K562 (cell line): ENCODE data around the gene SLC26A1. TPM values are rescaled to one million over a fixed set of nuclear protein-coding genes. Genes with fewer than 3 reads are reported as not detected.

Source experiments
- DDX20 ChIP-seq: fragments of 450-650 bp; IDR thresholded peaks from 2 replicates; pipeline ENCODE4 v1.6.1; 2016; ENCODE audit warnings: missing genetic modification characterization, low read depth, mild to moderate bottlenecking, missing compliant biosample characterization, moderate library complexity
- HDAC3 ChIP-seq: fragments of 450-650 bp; IDR thresholded peaks from 2 replicates; pipeline ENCODE4 v1.6.1; 2018; ENCODE audit warnings: borderline replicate concordance, mild to moderate bottlenecking, moderate library complexity; ENCODE audit not compliant: partially characterized antibody
- KDM1A ChIP-seq, 2 experiments: fragments of 450-650 bp; IDR thresholded peaks; 2 replicates each; pipeline ENCODE4 v1.6.1; 2016; ENCODE audit warnings: mild to moderate bottlenecking in 2 of 2
- L3MBTL2 ChIP-seq: fragments of 450-650 bp; IDR thresholded peaks from 2 replicates; pipeline ENCODE4 v1.6.1; 2016; ENCODE audit warnings: mild to moderate bottlenecking, moderate library complexity
- MAZ ChIP-seq, 2 experiments: fragments of 450-650 bp in 1 of 2; sonication (generic) in 1 of 2; formaldehyde crosslinking; IDR thresholded peaks in 1 of 2; conservative IDR thresholded peaks in 1 of 2; 2 replicates each; pipeline versions ENCODE4 v1.4.0 to v1.5.0; 2020; ENCODE audit warnings: mild to moderate bottlenecking in 1 of 2, missing genetic modification reagents in 1 of 2
- PCBP1 ChIP-seq: fragments of 200-400 bp; formaldehyde crosslinking; IDR thresholded peaks from 2 replicates; pipeline ENCODE4 v1.6.1; 2018; ENCODE audit warnings: mild to moderate bottlenecking, low read depth, low read length; ENCODE audit not compliant: poor library complexity, severe bottlenecking
- RFX5 ChIP-seq: IDR thresholded peaks from 2 replicates; pipeline ENCODE4 v1.6.1; 2011; ENCODE audit warnings: low read depth, mild to moderate bottlenecking, improper control_type of control experiment, low read length
- SMAD4 ChIP-seq: fragments of 250-450 bp; sonication (Bioruptor Pico); conservative IDR thresholded peaks from 2 replicates; pipeline ENCODE4 v1.8.0; 2021; ENCODE audit warnings: inconsistent platforms, mild to moderate bottlenecking, moderate library complexity
- UBTF ChIP-seq, 2 experiments: IDR thresholded peaks; 2 replicates each; pipeline ENCODE4 v1.6.1; 2012; ENCODE audit warnings: improper control_type of control experiment in 2 of 2, low read depth in 2 of 2, low read length in 2 of 2, borderline replicate concordance in 1 of 2
- ZKSCAN3 ChIP-seq: fragments of 250-450 bp; sonication (Bioruptor Pico); IDR thresholded peaks from 2 replicates; pipeline ENCODE4 v1.4.0; 2020
- ZNF174 ChIP-seq: fragments of 250-450 bp; sonication (Bioruptor Pico); IDR thresholded peaks from 2 replicates; pipeline ENCODE4 v1.4.0; 2020; ENCODE audit warnings: mild to moderate bottlenecking
- ZNF75A ChIP-seq: fragments of 450-650 bp; formaldehyde crosslinking; IDR thresholded peaks from 2 replicates; pipeline ENCODE4 v1.4.0; 2020; ENCODE audit warnings: mild to moderate bottlenecking
- polyA plus RNA-seq, 8 experiments: library from polyadenylated mRNA; depleted of rRNA in 4 of 8; stranded (reverse) in 5 of 8; unstranded in 3 of 8; fragments of >200 nt; fragmentation: Nextera tagmentation in 2 of 8; fragmentation: Illumina TruSeq in 1 of 8; extraction: Ambion mirVana in 2 of 8; extraction: Trizol in 1 of 8; gene quantifications; 2 replicates each; pipeline versions ENCODE4 v1.2.1 to v1.2.3, GENCODE V29; 2011 to 2014; ENCODE audit warnings: inconsistent platforms in 1 of 8, missing spikeins in 1 of 8
- total RNA-seq, 7 experiments: library from RNA; depleted of rRNA in 6 of 7; stranded (reverse); fragments of >200 nt in 6 of 7; fragmentation: Illumina TruSeq in 2 of 7; extraction: Trizol in 2 of 7; gene quantifications; 2 replicates each; pipeline versions ENCODE4 v1.2.1 to v1.2.3, GENCODE V29; 2011 to 2021; ENCODE audit warnings: low replicate concordance in 1 of 7
- TF ChIP-seq, protein P1 (sequence below): sonication (generic); formaldehyde crosslinking; IDR thresholded peaks from 2 replicates; pipeline ENCODE4 v1.8.1; 2023; ENCODE audit warnings: missing genetic modification reagents, mild to moderate bottlenecking, borderline replicate concordance
- TF ChIP-seq, protein P2 (sequence below): fragments of 450-650 bp; IDR thresholded peaks from 2 replicates; pipeline ENCODE4 v1.6.1; 2017; ENCODE audit warnings: antibody characterized with exemption
- TF ChIP-seq, protein P3 (sequence below): IDR thresholded peaks from 2 replicates; pipeline ENCODE4 v1.6.1; 2011; ENCODE audit warnings: borderline replicate concordance, low read depth, mild to moderate bottlenecking, moderate library complexity, low read length; ENCODE audit not compliant: insufficient read depth, poor library complexity, severe bottlenecking

Gene SLC26A1
- total and polyA plus RNA-seq, 9 of the 15 experiments (the other 6 are each of a cell fraction or from before 2014, with no cell fraction given), result 0.11 to 4.2 (median 0.95) TPM

DNA sequence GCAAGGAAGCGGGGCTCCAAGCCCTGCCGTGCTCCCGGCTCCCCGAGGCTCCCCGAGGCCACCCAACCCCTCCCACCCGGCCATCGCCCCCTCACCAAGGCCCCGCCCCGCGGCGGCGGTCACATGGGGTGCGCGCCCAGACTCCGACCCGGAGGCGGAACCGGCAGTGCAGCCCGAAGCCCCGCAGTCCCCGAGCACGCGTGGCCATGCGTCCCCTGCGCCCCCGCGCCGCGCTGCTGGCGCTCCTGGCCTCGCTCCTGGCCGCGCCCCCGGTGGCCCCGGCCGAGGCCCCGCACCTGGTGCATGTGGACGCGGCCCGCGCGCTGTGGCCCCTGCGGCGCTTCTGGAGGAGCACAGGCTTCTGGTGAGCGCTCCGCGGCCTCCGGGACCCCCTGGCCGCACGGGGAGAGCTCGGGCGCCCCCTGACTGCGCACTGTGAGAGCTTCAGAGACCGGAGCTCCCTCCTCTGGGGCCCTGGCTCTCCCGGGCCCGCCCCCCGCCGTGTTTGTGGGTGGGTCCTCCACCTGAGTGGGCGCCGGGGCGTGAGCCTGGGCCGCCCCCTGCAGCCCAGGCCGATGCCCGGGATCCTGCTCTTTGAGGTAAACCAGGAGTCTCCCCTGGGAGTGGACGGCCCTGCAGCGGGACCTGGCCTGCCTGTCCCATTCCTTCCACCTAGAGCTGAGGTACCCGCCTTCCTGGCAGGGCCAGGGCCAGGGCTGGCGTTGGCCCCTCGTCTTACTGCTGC, 6.2 kb downstream of the SLC26A1 start, which contains the start of gene IDUA (continued):
- TF ChIP-seq ZKSCAN3 (CRISPR knock-in tag) (no peak), PCBP1 (peak; percentile 5), RFX5 (no peak), HDAC3 (no peak), DDX20 (no peak), UBTF (IDR thresholded peaks at IDR 0.05; ENCODE audit: borderline replicate concordance in 1 of 2, low read depth in 2 of 2, low read length in 2 of 2) (no peak), ZNF75A (no peak), ZNF174 (no peak), KDM1A (IDR thresholded peaks at IDR 0.05) (no peak), SMAD4 (CRISPR knock-in tag) (peak; percentile 82; the same call in 1 of the 2 replicates), MAZ (CRISPR knock-in tag; conservative IDR thresholded peaks at IDR 0.05 in 1 of 2, IDR thresholded peaks at IDR 0.05 in 1 of 2) (peak; percentile 64 to 95; a peak in 3 of 4 replicates), L3MBTL2 (peak; percentile 95)
- TF ChIP-seq, protein P1, sequence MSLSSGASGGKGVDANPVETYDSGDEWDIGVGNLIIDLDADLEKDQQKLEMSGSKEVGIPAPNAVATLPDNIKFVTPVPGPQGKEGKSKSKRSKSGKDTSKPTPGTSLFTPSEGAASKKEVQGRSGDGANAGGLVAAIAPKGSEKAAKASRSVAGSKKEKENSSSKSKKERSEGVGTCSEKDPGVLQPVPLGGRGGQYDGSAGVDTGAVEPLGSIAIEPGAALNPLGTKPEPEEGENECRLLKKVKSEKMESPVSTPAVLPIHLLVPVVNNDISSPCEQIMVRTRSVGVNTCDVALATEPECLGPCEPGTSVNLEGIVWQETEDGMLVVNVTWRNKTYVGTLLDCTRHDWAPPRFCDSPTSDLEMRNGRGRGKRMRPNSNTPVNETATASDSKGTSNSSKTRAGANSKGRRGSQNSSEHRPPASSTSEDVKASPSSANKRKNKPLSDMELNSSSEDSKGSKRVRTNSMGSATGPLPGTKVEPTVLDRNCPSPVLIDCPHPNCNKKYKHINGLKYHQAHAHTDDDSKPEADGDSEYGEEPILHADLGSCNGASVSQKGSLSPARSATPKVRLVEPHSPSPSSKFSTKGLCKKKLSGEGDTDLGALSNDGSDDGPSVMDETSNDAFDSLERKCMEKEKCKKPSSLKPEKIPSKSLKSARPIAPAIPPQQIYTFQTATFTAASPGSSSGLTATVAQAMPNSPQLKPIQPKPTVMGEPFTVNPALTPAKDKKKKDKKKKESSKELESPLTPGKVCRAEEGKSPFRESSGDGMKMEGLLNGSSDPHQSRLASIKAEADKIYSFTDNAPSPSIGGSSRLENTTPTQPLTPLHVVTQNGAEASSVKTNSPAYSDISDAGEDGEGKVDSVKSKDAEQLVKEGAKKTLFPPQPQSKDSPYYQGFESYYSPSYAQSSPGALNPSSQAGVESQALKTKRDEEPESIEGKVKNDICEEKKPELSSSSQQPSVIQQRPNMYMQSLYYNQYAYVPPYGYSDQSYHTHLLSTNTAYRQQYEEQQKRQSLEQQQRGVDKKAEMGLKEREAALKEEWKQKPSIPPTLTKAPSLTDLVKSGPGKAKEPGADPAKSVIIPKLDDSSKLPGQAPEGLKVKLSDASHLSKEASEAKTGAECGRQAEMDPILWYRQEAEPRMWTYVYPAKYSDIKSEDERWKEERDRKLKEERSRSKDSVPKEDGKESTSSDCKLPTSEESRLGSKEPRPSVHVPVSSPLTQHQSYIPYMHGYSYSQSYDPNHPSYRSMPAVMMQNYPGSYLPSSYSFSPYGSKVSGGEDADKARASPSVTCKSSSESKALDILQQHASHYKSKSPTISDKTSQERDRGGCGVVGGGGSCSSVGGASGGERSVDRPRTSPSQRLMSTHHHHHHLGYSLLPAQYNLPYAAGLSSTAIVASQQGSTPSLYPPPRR, result no peak
- TF ChIP-seq, protein P2, sequence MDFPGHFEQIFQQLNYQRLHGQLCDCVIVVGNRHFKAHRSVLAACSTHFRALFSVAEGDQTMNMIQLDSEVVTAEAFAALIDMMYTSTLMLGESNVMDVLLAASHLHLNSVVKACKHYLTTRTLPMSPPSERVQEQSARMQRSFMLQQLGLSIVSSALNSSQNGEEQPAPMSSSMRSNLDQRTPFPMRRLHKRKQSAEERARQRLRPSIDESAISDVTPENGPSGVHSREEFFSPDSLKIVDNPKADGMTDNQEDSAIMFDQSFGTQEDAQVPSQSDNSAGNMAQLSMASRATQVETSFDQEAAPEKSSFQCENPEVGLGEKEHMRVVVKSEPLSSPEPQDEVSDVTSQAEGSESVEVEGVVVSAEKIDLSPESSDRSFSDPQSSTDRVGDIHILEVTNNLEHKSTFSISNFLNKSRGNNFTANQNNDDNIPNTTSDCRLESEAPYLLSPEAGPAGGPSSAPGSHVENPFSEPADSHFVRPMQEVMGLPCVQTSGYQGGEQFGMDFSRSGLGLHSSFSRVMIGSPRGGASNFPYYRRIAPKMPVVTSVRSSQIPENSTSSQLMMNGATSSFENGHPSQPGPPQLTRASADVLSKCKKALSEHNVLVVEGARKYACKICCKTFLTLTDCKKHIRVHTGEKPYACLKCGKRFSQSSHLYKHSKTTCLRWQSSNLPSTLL, result no peak
- TF ChIP-seq, protein P3, sequence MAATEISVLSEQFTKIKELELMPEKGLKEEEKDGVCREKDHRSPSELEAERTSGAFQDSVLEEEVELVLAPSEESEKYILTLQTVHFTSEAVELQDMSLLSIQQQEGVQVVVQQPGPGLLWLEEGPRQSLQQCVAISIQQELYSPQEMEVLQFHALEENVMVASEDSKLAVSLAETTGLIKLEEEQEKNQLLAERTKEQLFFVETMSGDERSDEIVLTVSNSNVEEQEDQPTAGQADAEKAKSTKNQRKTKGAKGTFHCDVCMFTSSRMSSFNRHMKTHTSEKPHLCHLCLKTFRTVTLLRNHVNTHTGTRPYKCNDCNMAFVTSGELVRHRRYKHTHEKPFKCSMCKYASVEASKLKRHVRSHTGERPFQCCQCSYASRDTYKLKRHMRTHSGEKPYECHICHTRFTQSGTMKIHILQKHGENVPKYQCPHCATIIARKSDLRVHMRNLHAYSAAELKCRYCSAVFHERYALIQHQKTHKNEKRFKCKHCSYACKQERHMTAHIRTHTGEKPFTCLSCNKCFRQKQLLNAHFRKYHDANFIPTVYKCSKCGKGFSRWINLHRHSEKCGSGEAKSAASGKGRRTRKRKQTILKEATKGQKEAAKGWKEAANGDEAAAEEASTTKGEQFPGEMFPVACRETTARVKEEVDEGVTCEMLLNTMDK, result peak; percentile 35
